Measurements from ENCODE around the gene ATP5F1E.
A peak's percentile ranks its signal among the peaks of the same experiment; 100 is the strongest.
"Not testable (repeated sequence)": the region's sequence is repeated elsewhere in the genome, so short reads cannot be mapped to it uniquely, and the experiment has no call there.

Gene ATP5F1E

DNA sequence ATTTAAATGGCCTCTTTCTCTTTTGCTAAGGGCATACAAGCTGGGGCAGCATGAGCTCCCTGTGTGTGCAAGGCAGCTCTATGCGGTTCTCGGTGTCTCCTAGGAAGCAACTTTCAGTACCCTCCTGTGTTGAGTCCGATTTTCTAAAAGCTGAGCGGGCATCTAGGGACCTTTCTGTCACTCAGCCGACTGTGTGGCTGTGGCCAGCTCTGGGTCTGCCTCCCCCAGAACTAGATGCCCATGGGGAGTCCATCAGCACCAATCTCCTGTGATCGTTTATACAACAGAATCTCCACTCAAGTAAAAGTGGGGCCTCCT, 43.6 kb downstream of the ATP5F1E start:
- DNase-seq = no peak

DNA sequence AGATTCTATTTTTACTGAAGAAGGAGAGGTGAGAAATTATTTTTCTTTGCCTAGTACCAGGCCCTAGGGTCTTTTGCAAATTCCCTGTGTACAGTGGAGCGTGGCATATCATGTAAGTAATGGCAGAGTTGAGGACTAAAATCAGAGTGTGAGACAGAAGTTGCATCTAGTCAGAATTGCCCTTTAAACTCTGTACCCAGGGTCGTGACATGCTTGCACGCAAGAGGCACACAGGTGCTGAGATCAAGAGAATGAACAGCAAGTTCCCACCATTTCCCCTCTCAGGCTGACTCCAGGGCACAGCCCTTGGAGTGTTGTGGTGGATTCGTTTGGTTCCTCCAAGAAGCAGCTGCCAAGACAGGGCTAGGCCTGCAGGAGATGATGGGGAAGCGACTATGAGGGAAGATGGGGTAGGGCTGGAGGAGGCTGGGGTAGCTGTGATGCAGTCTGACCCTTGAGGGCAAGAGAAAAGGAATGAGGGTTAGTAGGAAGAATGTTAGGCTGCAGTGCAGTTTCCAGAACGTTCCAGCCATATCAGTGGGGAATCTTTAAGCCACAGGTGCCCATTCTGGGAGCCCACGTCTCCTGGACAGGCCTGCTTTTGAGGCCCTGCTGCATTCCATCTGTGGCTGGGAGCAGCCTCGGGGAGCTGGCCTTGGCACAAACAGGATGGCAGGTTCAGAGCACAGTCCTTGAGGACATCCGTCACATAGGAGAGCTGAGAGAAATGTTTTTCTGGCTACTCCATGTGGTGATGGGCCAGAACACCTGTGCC, 44.2 kb downstream of the ATP5F1E start:
- DNase-seq = peak in 1 of 14 donors; percentile 77

DNA sequence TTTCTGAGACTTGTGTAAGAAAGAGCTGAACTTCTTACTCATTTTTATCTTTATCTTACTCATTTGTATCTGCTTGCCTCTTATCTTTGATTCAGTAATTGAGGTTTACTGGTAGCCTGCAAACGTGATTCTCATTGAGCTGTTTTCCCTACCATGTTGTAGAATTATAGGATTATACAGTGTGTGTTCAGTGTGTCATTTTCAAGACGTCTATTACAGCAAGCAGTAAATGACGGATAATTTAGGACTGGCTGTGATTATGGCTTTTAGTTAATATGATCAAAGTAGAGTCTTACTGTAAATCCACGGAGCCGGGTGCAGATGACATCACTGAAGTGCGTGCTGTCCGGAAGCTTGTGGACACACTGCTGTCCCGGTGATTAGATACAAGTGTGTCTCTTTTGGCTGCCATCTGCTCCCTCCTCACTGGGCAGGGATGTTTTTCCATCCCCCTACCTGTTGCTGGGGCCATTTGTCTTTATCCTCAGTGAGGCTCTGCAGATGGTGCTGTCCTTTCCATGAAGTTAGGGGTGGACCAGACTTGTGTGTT, 45.1 kb downstream of the ATP5F1E start:
- peak in 1 of 14 donors; percentile 25 for DNase-seq

GRCh38 chr20:58986286-58986967, 45.7 kb downstream of the ATP5F1E start:
- no peak for DNase-seq

GRCh38 chr20:58985656-58986055, 46.5 kb downstream of the ATP5F1E start:
- DNase-seq = no peak

DNA sequence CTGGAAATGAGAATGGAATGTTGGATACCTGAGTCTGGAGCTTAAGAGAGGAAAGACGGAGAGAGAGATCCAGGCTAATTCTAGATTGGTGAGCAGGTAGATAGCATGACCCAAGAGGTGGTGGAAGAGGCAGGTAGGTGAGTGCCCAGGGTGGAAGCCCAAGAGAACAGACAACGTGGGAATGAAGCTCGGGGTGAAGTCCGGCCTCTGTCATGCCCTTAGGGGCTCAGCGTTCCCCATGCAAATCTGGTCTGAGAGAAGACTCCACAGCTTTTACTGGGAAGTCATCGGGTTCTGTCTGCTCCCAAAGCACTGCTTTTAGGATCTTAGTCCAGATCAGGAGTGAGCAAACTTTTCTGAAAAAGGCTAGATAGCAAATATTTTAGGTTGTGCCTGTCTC, 47.4 kb downstream of the ATP5F1E start:
- DNase-seq = no peak

GRCh38 chr20:58983115-58983468, 49.0 kb downstream of the ATP5F1E start:
- not testable (repeated sequence) for DNase-seq

GRCh38 chr20:58982406-58983114, 49.6 kb downstream of the ATP5F1E start:
- DNase-seq = no peak

DNA sequence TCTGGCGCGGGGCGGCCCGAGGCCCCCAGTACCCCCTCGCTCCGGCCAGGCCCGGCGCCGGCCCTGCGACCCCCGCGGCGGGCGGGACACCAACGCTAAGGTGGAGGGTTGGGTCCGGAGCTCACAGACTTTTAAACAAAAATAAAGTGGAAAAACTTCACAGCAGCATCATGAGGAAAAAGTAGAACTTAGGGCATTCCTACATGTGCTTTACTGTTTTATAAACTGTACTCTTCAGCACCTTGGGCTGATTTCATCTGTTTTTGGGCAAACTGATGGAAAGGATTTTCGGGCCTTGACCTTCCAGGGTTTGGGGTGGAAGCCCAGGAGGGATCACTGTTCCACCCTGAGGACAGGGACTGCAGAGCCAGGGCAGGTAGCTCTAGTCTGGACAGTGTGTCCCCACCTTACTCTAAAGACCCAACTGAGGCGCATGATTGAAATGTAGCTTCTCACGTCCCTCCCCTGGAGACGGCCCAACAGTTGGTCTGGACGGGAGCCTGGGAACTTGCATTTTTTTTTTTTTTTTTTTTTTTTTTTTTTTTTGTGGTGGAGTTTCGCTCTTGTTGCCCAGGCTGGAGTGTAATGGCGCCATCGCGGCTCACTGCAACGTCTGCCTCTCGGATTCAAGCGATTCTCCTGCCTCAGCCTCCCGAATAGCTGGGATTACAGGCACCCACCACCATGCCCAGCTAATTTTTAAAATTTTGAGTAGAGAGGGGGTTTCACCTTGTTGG, 50.3 kb downstream of the ATP5F1E start:
- no peak for DNase-seq

DNA sequence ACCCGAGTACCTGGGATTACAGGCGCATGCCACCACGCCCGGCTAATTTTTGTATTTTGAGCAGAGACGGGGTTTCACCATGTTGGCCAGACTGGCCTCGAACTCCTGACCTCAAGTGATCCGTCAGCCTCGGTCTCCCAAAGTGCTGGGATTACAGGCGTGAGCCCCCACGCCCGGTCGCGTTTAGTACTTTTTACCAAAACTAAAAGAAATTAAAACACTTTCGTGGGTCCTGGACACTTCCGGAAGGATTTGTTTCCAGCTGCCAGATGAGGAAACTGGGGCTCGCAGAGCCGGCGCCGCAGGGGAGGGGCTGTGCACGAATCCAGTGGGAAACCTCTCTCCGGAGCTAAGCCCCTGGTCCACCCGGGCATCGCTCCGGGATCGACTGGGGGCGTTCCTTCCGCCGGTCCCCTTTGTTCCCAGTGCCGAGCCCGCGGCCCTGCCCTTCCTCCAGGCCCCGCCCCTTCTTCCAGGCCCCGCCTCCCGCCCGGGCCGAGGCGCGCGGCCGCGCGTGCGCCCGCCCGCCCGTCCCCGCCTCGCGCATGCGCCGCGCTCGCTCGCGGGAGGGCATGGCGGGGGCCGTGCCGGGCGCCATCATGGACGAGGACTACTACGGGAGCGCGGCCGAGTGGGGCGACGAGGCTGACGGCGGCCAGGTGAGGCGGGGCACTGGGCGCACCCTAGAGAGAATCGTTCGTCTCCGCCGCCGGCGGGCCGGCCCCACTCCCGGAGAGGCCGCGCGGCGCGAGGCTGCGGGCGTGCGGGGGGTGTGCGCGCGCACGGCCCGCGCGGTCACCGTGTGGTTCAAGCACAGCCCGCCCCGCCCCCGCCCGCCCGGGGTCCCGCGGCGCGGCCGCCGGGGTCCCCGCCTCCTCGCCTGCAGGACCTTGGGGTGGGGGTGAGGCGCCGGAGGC, 51.2 kb downstream of the ATP5F1E start, which contains the start of gene NELFCD:
Gene NELFCD (plus strand): TSS at position 546 of the 917 bp plus-strand sequence. CDS start 54 bp downstream, at position 600.
- peak in 13 of 14 donors; percentile 53 to 91 (median 73) for DNase-seq

GRCh38 chr20:58978351-58979190, 53.6 kb downstream of the ATP5F1E start:
- no peak for DNase-seq

DNA sequence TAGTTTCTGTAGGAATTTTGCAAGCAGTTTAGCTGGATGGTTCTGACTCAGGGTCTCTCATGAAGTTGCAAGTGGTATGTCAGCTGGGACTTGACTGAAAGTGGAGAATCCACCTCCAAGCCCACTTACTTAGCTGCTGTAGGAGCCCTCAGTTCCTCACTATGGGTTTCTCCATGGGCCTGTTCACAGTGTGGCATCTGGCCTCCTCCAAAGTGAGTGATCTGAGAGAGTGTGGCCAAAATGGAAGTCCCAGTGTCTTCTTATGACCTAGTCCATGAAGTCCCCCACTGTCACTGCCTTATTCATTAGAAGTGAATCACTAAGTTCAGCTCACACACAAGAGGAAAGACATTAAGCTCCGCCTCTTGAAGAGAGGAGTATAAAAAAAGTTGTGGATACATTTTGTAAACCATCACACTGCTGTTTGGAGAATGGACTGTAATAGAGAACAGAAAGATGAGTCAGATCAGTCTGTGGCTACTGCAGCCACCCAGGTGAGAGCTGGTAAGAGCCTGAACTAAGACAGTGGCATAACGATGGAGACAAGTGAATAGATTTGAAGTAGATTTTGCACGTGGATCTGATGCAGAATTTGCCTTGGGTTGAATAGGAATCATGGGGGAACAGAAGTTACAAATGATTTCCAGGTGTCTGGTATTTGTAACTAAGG, 55.9 kb downstream of the ATP5F1E start:
- no peak for DNase-seq
